GM12878 (cell line): ENCODE data around the gene LRRC3C. TPM values are rescaled to one million over a fixed set of nuclear protein-coding genes. Genes with fewer than 3 reads are reported as not detected.

Experiments used
- ATAC-seq: fragments of 200-7000 bp; cut with Tn5 transposase; 3 replicates; pipeline ENCODE4 v1.9.1; 2020; ENCODE audit warnings: mild to moderate bottlenecking, moderate library complexity
- BruUV-seq: library from RNA; stranded (reverse); fragments of 400-500 nt; replicated peaks from 2 replicates; lab custom pipeline; 2021; lab: Mats Ljungman, UMichigan
- CTCF ChIA-PET: fragments of 300-600 bp; sonication (Branson Sonifier 250); formaldehyde crosslinking; extraction: SDS; loops from one replicate; lab custom pipeline; 2021; ENCODE audit warnings: inconsistent platforms; lab: Yijun Ruan, JAX
- POLR2A ChIA-PET: fragments of 350-600 bp; formaldehyde crosslinking; extraction: SDS; loops from one replicate; lab custom pipeline; 2021; ENCODE audit warnings: inconsistent platforms; lab: Charles Lee
- RAD21 ChIA-PET: fragments of 300-600 bp; sonication (Branson Sonifier 250); formaldehyde crosslinking; loops from one replicate; lab custom pipeline; 2023; ENCODE audit warnings: antibody characterized with exemption; ENCODE audit not compliant: unreplicated experiment; lab: Charles Lee
- SMC1A ChIA-PET: fragments of 300-600 bp; sonication (Branson Sonifier 250); formaldehyde crosslinking; loops from one replicate; lab custom pipeline; 2023; ENCODE audit not compliant: unreplicated experiment, uncharacterized antibody; lab: Charles Lee
- DNase-seq: peaks from one replicate; pipeline ENCODE4 v3.0.0-alpha.2; 2011; ENCODE audit warnings: low read depth, low spot score
- FAIRE-seq: peaks from 3 replicates; lab custom pipeline; 2011; peaks lifted over from hg19 to GRCh38; lab: Jason Lieb, UNC
- H2AFZ ChIP-seq: 2 replicates; pipeline ENCODE4 v1.6.0; 2011; ENCODE audit warnings: low read depth, low read length, control low read depth; ENCODE audit not compliant: control insufficient read depth
- H3K27ac ChIP-seq: 2 replicates; pipeline ENCODE4 v1.5.1; 2011; ENCODE audit warnings: control low read depth; ENCODE audit not compliant: control insufficient read depth, insufficient read depth
- H3K27me3 ChIP-seq, 2 experiments: replicated peaks in 1 of 2; 2 replicates each; pipeline versions ENCODE4 v1.6.0 to v1.6.1; 2011; ENCODE audit warnings: low read length in 1 of 2; ENCODE audit not compliant: control insufficient read depth in 2 of 2, insufficient read depth in 2 of 2
- H3K36me3 ChIP-seq, 2 experiments: 2 replicates each; pipeline ENCODE4 v1.5.1; 2011; ENCODE audit warnings: low read length in 1 of 2; ENCODE audit not compliant: control insufficient read depth in 2 of 2, insufficient read depth in 2 of 2
- H3K4me1 ChIP-seq: 2 replicates; pipeline ENCODE4 v1.6.1; 2011; ENCODE audit warnings: mild to moderate bottlenecking, low read length, moderate library complexity, mixed read lengths; ENCODE audit not compliant: control insufficient read depth, insufficient read depth
- H3K4me2 ChIP-seq: 2 replicates; pipeline ENCODE4 v1.6.0; 2011; ENCODE audit warnings: control low read depth; ENCODE audit not compliant: control insufficient read depth, insufficient read depth
- H3K4me3 ChIP-seq: fragments of 200-600 bp; sonication (generic); 2 replicates; pipeline ENCODE4 v1.5.1; 2016
- H3K79me2 ChIP-seq: 2 replicates; pipeline ENCODE4 v1.6.0; 2011; ENCODE audit warnings: low read length; ENCODE audit not compliant: control insufficient read depth, insufficient read depth
- H3K9ac ChIP-seq: 2 replicates; pipeline ENCODE4 v1.8.0; 2011; ENCODE audit warnings: low read length, control low read depth, mixed read lengths; ENCODE audit not compliant: control insufficient read depth, insufficient read depth
- H3K9me3 ChIP-seq: replicated peaks from 3 replicates; pipeline ENCODE4 v1.5.1; 2011; ENCODE audit warnings: mild to moderate bottlenecking, low read length; ENCODE audit not compliant: control insufficient read depth, insufficient read depth
- H4K20me1 ChIP-seq: 2 replicates; pipeline ENCODE4 v1.6.0; 2011; ENCODE audit not compliant: control insufficient read depth, insufficient read depth
- CHD4 ChIP-seq: fragments of 200-600 bp; sonication (generic); IDR thresholded peaks from 2 replicates; pipeline ENCODE4 v1.6.1; 2016; ENCODE audit warnings: mild to moderate bottlenecking
- CREB1 ChIP-seq: IDR thresholded peaks from 2 replicates; pipeline ENCODE4 v1.6.1; 2012; ENCODE audit warnings: low read depth, mild to moderate bottlenecking, inconsistent platforms
- CTCF ChIP-seq, 3 experiments: IDR thresholded peaks in 2 of 3; conservative IDR thresholded peaks in 1 of 3; 2 replicates each; pipeline ENCODE4 v1.5.1; 2011; ENCODE audit warnings: low read depth in 3 of 3, low read length in 3 of 3, mild to moderate bottlenecking in 3 of 3, control low read depth in 2 of 3, moderate library complexity in 2 of 3, inconsistent platforms in 1 of 3, mixed read lengths in 1 of 3; ENCODE audit not compliant: control insufficient read depth in 2 of 3, insufficient read depth in 1 of 3; ENCODE audit errors: extremely low read depth in 1 of 3
- EED ChIP-seq: sonication (generic); IDR thresholded peaks from 2 replicates; pipeline ENCODE4 v1.6.1; 2016; ENCODE audit warnings: antibody characterized with exemption, low read depth
- EZH2 ChIP-seq: IDR thresholded peaks from 2 replicates; pipeline ENCODE4 v1.6.1; 2012; ENCODE audit warnings: low read depth, mild to moderate bottlenecking, control low read depth, inconsistent platforms, low read length, borderline replicate concordance; ENCODE audit not compliant: control insufficient read depth
- FOS ChIP-seq: IDR thresholded peaks from 3 replicates; pipeline ENCODE4 v1.6.1; 2011; ENCODE audit warnings: borderline replicate concordance; ENCODE audit not compliant: insufficient read length; ENCODE audit errors: extremely low read depth
- HCFC1 ChIP-seq: fragments of 150-350 bp; IDR thresholded peaks from 2 replicates; pipeline ENCODE4 v1.6.1; 2014; ENCODE audit warnings: low read length
- HDAC2 ChIP-seq: fragments of 200-600 bp; sonication (generic); IDR thresholded peaks from 2 replicates; pipeline ENCODE4 v1.6.1; 2017
- MEF2B ChIP-seq: fragments of 450-650 bp; IDR thresholded peaks from 2 replicates; pipeline ENCODE4 v1.6.1; 2018; ENCODE audit warnings: mild to moderate bottlenecking, moderate library complexity; ENCODE audit not compliant: partially characterized antibody, poor library complexity, severe bottlenecking
- NRF1 ChIP-seq: conservative IDR thresholded peaks from 2 replicates; pipeline ENCODE4 v1.6.1; 2011; ENCODE audit warnings: mild to moderate bottlenecking, low read depth, low read length, improper control_type of control experiment
- RAD21 ChIP-seq: IDR thresholded peaks from 2 replicates; pipeline ENCODE4 v1.6.1; 2011; ENCODE audit warnings: mild to moderate bottlenecking, low read depth, low read length, moderate library complexity; ENCODE audit not compliant: insufficient read depth
- SIX5 ChIP-seq: IDR thresholded peaks from 2 replicates; pipeline ENCODE4 v1.6.1; 2011; ENCODE audit warnings: mild to moderate bottlenecking, low read depth, low read length, moderate library complexity; ENCODE audit not compliant: severe bottlenecking
- SMAD5 ChIP-seq: IDR thresholded peaks from 2 replicates; pipeline ENCODE4 v1.6.1; 2016; ENCODE audit warnings: antibody characterized with exemption, low read depth
- SMC3 ChIP-seq: IDR thresholded peaks from 2 replicates; pipeline ENCODE4 v1.6.1; 2011; ENCODE audit warnings: low read length, improper control_type of control experiment, borderline replicate concordance
- SRF ChIP-seq, 2 experiments: IDR thresholded peaks; 2 replicates each; pipeline ENCODE4 v1.6.1; 2011; ENCODE audit warnings: low read depth in 2 of 2, low read length in 2 of 2, mild to moderate bottlenecking in 1 of 2, moderate library complexity in 1 of 2
- STAT1 ChIP-seq: fragments of 450-650 bp; conservative IDR thresholded peaks from 2 replicates; pipeline ENCODE4 v1.6.1; 2014; ENCODE audit warnings: antibody characterized with exemption, mild to moderate bottlenecking
- WGBS: methylation state at CpG from one replicate; pipeline ENCODE4 v1.1.6; 2016; ENCODE audit warnings: low lambda C conversion rate; ENCODE audit not compliant: insufficient replicate concordance, insufficient coverage; ENCODE audit errors: missing lambda C conversion rate; 5-methylcytosine and 5-hydroxymethylcytosine counted together
- in situ Hi-C: fragments of 300-500 bp; cut with MboI; formaldehyde crosslinking; loops from 9 replicates; pipeline ENCODE4 v1.14.3; 2018; ENCODE audit warnings: mixed read lengths
- intact Hi-C: fragments of 100-400 bp; cut with micrococcal nuclease; formaldehyde crosslinking; loops from one replicate; pipeline ENCODE4 v1.14.2; 2022; ENCODE audit not compliant: unreplicated experiment
- polyA plus RNA-seq, 11 experiments: library from polyadenylated mRNA; depleted of rRNA in 4 of 11; unstranded in 6 of 11; stranded (reverse) in 5 of 11; fragments of >200 nt; fragmentation: Nextera tagmentation in 4 of 11; fragmentation: Illumina TruSeq in 1 of 11; extraction: Ambion mirVana in 4 of 11; extraction: Trizol in 1 of 11; gene quantifications; 1 replicate in 1 of 11; 2 replicates in 10 of 11; pipeline versions ENCODE4 v1.2.1 to v1.2.3, GENCODE V29; 2011 to 2016; ENCODE audit warnings: inconsistent platforms in 2 of 11, missing spikeins in 2 of 11, low read depth in 1 of 11
- total RNA-seq, 4 experiments: library from RNA; depleted of rRNA in 3 of 4; stranded (reverse); fragments of >200 nt in 3 of 4; fragmentation: Illumina TruSeq in 1 of 4; extraction: Trizol in 1 of 4; gene quantifications; 2 replicates each; pipeline versions ENCODE4 v1.2.1 to v1.2.3, GENCODE V29; 2013 to 2021

LRRC3C gene
- total and polyA plus RNA-seq, 10 of the 15 experiments (the other 5 are each of a cell fraction or from before 2014, with no cell fraction given): not detected

- intact Hi-C loops (no loop called here), in situ Hi-C loops (no loop called here)
- Histone ChIP-seq H3K9ac (peak overlapping the region; percentile 83; the same call in 1 of the 2 replicates), H3K9me3 (no peaks in the 10 kb centered on the region; the same call in 2 of the 3 replicates), H2AFZ (no peak overlapping the region), H3K4me3 (peak overlapping the region; percentile 87; the same call in 1 of the 2 replicates), H3K27ac (peak overlapping the region; percentile 19), H3K79me2 (peaks cover 58% of the 10 kb centered on the region), H3K4me2 (peak overlapping the region; percentile 89), H4K20me1 (no peaks in the 10 kb centered on the region), H3K4me1 (peaks cover 40% of the 10 kb centered on the region), H3K36me3 (peaks cover 15% of the 10 kb centered on the region in 2 experiments; a peak in 3 of 4 replicates), H3K27me3 (no peaks in the 10 kb centered on the region)
- POLR2A ChIA-PET: interaction anchor here (1.5 to 6.4 kb wide), 2 partner anchors 9 to 15 kb away, joined by 8 to 64 read pairs; no protein-coding TSS in a partner anchor
- BruUV-seq: no TSS peak
- RAD21 ChIA-PET: interaction anchor here (1.3 to 4.2 kb wide), 3 partner anchors 9 to 56 kb away, joined by 4 to 35 read pairs (median 8); partner anchors contain the start of gene PSMD3
- ATAC-seq (no peak), FAIRE-seq (no peak), DNase-seq (no peak)
- TF ChIP-seq SRF (IDR thresholded peaks at IDR 0.05; ENCODE audit: low read depth in 2 of 2, low read length in 2 of 2) (no peak), SMC3 (0 out of 2 replicates have a peak, but pooled peaks have one; percentile 6), EZH2 (no peak), FOS (no peak), MEF2B (peak; percentile 17), STAT1 (no peak), CHD4 (no peak), SMAD5 (no peak), NRF1 (no peak), RAD21 (0 out of 2 replicates have a peak, but pooled peaks have one; percentile 2), HCFC1 (no peak), CREB1 (no peak), SIX5 (no peak), CTCF (IDR thresholded peaks at IDR 0.05 in 2 of 3, conservative IDR thresholded peaks at IDR 0.05 in 1 of 3; ENCODE audit: control insufficient read depth in 2 of 3, extremely low read depth in 1 of 3, insufficient read depth in 1 of 3, low read depth in 3 of 3, low read length in 3 of 3) (peak in 2 of 3 experiments; percentile 7 to 10; a peak in 1 of 6 replicates), EED (no peak), HDAC2 (no peak)
- WGBS: 89% methylated on average over 16 of the region's 17 CpGs
- CTCF ChIA-PET: interaction anchor here (1.0 to 1.5 kb wide), 3 partner anchors 9 to 55 kb away, joined by 3 to 4 read pairs (median 4); no protein-coding TSS in a partner anchor
- SMC1A ChIA-PET: interaction anchor here (1.1 to 1.3 kb wide), 2 partner anchors 16 to 19 kb away, joined by 3 to 4 read pairs; no protein-coding TSS in a partner anchor
These were observed 3.5 kb upstream of the LRRC3C start for GRCh38 chr17:39923836-39924690.
